Measurements from ENCODE around the gene EBP.

The EBP gene

GRCh38 chrX:48475296-48475695, 46.3 kb upstream of the EBP start:
- H3K4me3 ChIP-seq (ENCODE audit: control insufficient read depth, low read depth, low read length): peak overlapping the region; percentile 60
- no peak for TF ChIP-seq CTCF (IDR thresholded peaks at IDR 0.05; ENCODE audit: control insufficient read depth, insufficient read depth, low read depth, low read length, missing control alignments)
- DNase-seq (ENCODE audit: low read depth): no peak

GRCh38 chrX:48475774-48476577, 45.6 kb upstream of the EBP start, which contains the start of gene FTSJ1:
TSS of gene FTSJ1 (plus strand) at chrX:48476199. CDS start at chrX:48478048, 1,849 bp downstream.
- TF ChIP-seq CTCF (IDR thresholded peaks at IDR 0.05; ENCODE audit: control insufficient read depth, insufficient read depth, low read depth, low read length, missing control alignments): no peak
- DNase-seq (ENCODE audit: low read depth): peak; percentile 71
- peak within 1 kb of the TSS; percentile 60 for H3K4me3 ChIP-seq (ENCODE audit: control insufficient read depth, low read depth, low read length)

GRCh38 chrX:48476919-48477318, 44.7 kb upstream of the EBP start:
- DNase-seq (ENCODE audit: low read depth): no peak
- H3K4me3 ChIP-seq (ENCODE audit: control insufficient read depth, low read depth, low read length): peak overlapping the region; percentile 60
- TF ChIP-seq CTCF (IDR thresholded peaks at IDR 0.05; ENCODE audit: control insufficient read depth, insufficient read depth, low read depth, low read length, missing control alignments): no peak

- H3K4me3 ChIP-seq (ENCODE audit: control insufficient read depth, low read depth, low read length): peak overlapping the region; percentile 60
- DNase-seq (ENCODE audit: low read depth): no peak
- TF ChIP-seq CTCF (IDR thresholded peaks at IDR 0.05; ENCODE audit: control insufficient read depth, insufficient read depth, low read depth, low read length, missing control alignments): no peak
Measured at GRCh38 chrX:48477960-48478755, 43.5 kb upstream of the EBP start.

- TF ChIP-seq CTCF (IDR thresholded peaks at IDR 0.05; ENCODE audit: control insufficient read depth, insufficient read depth, low read depth, low read length, missing control alignments): no peak
- no peak overlapping the region for H3K4me3 ChIP-seq (ENCODE audit: control insufficient read depth, low read depth, low read length)
- DNase-seq (ENCODE audit: low read depth): no peak
Measured at GRCh38 chrX:48478806-48479205, 42.8 kb upstream of the EBP start.

GRCh38 chrX:48480142-48480541, 41.5 kb upstream of the EBP start:
- DNase-seq (ENCODE audit: low read depth): no peak
- no peak overlapping the region for H3K4me3 ChIP-seq (ENCODE audit: control insufficient read depth, low read depth, low read length)
- no peak for TF ChIP-seq CTCF (IDR thresholded peaks at IDR 0.05; ENCODE audit: control insufficient read depth, insufficient read depth, low read depth, low read length, missing control alignments)

Measured in AG09309 (cell line).